Measurements from ENCODE around the gene HOXA4.

DNA sequence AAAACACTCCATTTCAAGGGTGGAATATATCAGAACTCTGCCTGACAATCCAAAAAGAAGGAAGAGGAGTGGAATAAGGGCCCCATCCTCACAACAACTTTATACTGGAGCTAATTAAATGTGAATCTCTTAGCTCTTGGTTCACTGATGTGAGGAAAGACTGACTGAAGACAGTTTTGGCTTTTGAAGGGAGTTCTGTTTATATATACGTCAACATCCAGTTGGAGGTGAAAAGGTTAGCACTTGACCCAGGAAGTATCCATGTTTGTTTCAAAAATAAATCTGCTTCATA lies 37.8 kb downstream of the HOXA4 start:
- TF ChIP-seq TBP (IDR thresholded peaks at IDR 0.05; ENCODE audit: low read depth, low read length) (no peak), EZH2 (IDR thresholded peaks at IDR 0.05; ENCODE audit: low read depth, low read length, severe bottlenecking) (peak; percentile 59), GABPA (IDR thresholded peaks at IDR 0.05; ENCODE audit: borderline replicate concordance, insufficient read depth, low read length) (no peak), POLR2A (IDR thresholded peaks at IDR 0.05; ENCODE audit: control extremely low read depth in 1 of 2, low read depth in 2 of 2, low read length in 2 of 2) (no peak), FOSL1 (IDR thresholded peaks at IDR 0.05; ENCODE audit: insufficient read depth, low read depth, low read length) (no peak), SAP30 (IDR thresholded peaks at IDR 0.05; ENCODE audit: insufficient read depth, insufficient replicate concordance, low read length) (no peak)
- TF ChIP-seq, protein P1, sequence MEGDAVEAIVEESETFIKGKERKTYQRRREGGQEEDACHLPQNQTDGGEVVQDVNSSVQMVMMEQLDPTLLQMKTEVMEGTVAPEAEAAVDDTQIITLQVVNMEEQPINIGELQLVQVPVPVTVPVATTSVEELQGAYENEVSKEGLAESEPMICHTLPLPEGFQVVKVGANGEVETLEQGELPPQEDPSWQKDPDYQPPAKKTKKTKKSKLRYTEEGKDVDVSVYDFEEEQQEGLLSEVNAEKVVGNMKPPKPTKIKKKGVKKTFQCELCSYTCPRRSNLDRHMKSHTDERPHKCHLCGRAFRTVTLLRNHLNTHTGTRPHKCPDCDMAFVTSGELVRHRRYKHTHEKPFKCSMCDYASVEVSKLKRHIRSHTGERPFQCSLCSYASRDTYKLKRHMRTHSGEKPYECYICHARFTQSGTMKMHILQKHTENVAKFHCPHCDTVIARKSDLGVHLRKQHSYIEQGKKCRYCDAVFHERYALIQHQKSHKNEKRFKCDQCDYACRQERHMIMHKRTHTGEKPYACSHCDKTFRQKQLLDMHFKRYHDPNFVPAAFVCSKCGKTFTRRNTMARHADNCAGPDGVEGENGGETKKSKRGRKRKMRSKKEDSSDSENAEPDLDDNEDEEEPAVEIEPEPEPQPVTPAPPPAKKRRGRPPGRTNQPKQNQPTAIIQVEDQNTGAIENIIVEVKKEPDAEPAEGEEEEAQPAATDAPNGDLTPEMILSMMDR (IDR thresholded peaks at IDR 0.05; ENCODE audit: control extremely low read depth in 1 of 3, insufficient read depth in 1 of 3, low read depth in 1 of 3, low read length in 3 of 3) = no peak
